Stimulated activated CD4-positive, alpha-beta T cell treated with anti-CD3 and anti-CD28 coated beads, Interleukin-2, amount 100 ng/mL, for 24 hours (primary cell): ENCODE results near the gene TANC2.
"Not testable (repeated sequence)": the region's sequence is repeated elsewhere in the genome, so short reads cannot be mapped to it uniquely, and the experiment has no call there.

Experiments
- DNase-seq, 2 donors: peaks; one replicate each; pipeline ENCODE4 v3.0.0-alpha.2; 2020

TANC2 gene

DNA sequence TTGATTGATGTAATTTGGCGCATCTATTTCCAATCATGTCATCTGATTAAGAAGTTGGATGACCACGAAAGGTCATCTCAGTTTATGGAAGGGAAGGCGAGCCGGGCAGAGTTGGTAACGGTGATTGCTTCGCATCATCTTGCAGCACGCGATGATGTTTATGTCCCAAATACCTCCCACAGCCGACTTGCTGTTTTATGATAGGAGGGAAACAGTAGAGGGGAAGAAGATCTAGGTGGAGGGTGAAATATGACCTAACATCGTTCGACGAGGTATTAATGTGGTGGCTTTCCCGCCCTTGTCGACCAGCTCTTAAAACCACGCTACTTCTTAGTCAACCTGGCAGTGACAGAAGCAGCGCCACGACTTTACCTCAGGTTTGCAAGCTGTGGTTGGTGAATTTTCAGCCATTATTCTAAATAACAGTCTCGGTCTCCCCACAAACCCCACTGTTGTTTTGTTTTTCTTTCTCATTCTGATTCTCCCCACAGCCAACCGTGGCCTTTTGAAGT lies 805 bp upstream of the TANC2 start:
- peak; percentile 48 to 51 for DNase-seq

DNA sequence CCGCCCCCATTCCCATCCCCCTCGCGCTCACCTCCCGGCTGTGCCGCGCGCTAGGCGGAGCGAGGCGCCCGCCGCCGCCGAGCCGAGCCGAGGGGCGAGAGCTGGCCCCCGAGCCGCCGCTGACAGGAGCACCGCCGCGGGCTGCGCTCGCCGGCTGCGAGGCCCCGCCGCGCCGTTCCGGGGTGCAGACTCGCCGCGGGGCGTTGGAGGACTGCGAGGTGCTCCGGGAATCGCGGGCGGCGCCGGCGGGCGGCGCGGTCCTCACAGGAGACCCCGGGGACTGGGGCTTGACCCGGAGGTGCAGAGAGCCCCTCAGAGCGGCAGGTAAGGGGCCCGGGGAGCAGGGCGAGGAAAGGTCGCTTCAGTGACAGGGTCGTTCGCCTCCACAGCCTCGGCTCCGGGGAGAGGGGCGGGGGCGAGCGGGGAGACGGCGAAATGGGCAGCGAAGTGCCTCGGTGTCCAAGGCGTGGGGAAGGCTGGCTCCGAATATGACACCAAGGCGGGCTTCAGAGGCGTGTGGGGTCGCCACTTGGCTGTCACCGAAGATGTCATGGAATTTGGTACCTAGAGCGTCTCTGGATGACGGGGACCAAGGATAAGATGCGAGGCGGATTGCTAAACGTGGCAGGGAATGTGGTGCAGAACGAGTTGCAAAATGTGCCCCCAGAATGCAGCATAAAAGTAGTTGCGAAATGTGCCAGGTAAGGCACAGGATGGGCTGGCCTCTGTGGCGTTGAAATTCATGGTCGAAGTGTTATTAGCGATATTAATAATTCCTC lies 580 bp downstream of the TANC2 start:
- DNase-seq = peak; percentile 61 to 71

- no peak for DNase-seq
Observed at GRCh38 chr17:62967205-62967529, 1.1 kb downstream of the TANC2 start.

GRCh38 chr17:62968445-62968923 lies 2.4 kb downstream of the TANC2 start:
- peak; percentile 22 to 53 for DNase-seq

DNA sequence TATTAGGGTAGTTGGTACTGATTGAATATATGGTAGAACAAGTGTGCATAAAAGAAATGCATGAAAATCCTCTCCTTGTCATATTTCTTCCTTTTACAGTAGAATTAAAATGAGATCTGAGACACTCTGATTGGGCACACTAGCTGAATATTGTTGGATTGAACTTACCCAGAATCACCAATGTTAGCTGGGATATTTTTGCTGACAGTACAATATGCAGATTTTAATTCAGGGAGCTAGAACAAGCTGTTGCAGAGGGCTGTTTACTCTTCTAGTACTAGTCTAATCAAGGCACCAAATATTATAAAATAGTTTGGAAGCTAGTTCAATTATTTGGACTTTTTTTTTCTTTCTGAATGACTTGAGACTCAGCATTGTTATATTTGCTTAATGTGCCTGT lies 4.6 kb downstream of the TANC2 start:
- no peak for DNase-seq

DNA sequence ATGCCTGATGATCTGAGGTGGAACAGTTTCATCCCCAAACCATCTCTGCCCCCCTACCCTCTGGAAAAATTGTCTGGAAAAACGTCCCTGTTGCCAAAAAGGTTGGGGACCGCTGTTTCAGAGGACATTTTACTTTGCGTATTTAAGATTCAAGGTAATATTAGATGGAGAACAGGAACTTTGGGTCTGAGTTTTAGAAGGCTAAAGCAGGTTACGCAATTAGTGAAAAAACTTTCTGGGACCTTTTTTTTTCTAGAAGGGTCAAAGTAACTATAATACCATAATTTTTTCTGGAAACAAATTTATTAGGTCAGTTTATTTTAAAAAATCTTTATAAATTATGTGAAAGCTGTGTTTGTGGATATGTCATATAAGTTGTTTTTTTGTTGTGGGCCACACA lies 5.8 kb downstream of the TANC2 start:
- no peak for DNase-seq

DNA sequence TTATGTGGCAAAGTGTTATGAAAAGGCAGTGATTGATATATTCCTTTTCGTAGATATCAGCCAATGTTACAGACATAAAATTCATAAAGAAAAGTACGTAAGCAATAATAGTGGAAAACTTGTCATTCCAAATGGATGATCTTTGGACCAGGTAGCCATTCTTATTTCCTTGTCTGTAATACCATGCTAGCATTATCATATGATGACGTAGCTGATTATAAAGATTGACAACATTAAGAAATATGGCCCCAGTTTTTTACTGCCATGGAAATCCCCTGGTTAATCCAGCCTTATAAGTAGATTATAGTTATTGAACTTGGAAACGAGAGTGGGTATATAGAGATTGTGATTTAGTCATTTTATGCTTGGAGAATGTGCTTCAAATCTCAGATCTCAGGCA lies 8.8 kb downstream of the TANC2 start:
- DNase-seq = no peak

DNA sequence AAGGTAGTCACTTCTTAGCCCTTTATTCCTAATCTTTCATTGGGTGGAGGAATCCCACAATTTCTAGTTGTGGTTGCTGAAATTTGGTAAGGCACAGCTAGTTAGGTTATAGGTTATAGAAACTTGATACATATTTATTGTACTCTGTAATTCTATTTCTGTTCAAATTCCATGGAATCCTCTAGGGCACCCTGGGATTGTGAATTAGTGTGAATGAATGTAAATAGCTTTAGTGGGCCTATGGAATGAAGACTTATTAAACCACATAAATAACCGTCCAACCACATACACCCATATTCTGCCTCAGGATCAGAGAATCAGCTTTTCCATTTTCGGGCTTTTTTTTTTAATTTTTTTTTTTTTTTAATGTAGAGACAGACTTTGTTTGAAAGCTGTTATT lies 9.2 kb downstream of the TANC2 start:
- no peak for DNase-seq

DNA sequence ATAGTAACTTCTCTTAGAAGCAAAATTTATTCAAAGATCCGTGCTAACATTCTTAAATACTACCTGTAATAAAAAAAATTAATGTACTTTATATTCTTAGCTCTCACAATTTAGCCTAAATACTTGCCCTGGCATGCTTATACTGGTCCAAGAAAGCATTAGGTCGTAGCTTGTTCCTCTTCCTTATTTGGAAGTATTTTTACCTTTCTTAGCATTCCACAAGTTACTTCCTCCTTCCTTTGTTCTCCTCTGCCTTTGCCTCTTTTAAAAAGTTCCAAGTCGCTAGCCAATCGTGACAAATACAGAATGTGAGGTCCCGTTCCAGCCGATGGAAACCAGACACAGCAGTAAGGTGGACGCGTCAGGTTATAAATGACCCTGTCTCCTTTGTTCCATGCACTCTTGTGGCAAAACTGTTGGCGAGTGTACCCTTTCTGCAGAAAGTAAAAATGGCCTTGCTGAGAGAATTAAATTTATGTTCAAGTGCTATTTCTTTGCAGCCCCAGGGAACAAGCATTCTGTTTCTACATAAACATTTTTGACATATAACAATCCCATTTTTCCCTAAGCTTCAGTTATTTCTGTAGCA lies 10.7 kb downstream of the TANC2 start:
- not testable (repeated sequence) for DNase-seq

- no peak for DNase-seq
Observed at GRCh38 chr17:62980842-62981241, 14.8 kb downstream of the TANC2 start.

DNA sequence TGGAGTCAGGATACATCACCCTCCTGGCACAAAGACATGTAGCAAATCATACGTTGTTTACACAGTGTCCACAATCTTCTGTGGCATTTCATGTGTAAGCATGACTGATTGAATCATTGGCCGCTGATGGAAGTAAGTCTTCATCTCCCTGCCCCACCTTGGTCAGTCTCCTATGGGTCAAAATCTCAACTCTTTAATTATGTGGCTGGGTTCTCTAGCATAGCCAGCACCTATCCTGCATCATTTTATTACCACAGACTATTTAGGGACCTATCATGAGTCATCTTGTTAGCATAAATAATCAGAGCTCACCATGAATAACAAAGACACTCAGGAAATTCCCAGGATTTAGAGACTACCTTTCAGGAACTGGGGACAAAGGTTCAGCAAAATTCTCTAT lies 15.9 kb downstream of the TANC2 start:
- DNase-seq = no peak

DNA sequence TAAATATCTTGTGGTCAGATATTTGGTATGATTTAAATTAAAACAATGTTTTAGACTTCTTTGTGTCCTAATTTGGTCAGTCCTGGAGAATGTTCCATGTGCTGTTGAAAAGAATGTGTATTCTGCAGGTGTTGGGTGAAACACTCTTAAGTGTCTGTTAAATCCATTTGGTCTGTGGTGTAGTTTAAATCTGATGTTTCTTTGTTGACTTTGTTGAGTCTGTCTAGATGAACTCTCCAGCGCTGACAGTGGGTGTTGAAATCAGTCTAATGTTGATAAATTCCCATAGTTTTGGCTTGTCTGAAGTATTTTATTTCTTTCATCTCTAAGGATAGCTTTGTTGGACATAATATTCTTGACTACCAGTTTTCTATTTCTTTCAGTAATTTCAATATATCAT lies 18.8 kb downstream of the TANC2 start:
- DNase-seq = no peak

GRCh38 chr17:62986549-62986948 lies 20.5 kb downstream of the TANC2 start:
- no peak for DNase-seq

DNA sequence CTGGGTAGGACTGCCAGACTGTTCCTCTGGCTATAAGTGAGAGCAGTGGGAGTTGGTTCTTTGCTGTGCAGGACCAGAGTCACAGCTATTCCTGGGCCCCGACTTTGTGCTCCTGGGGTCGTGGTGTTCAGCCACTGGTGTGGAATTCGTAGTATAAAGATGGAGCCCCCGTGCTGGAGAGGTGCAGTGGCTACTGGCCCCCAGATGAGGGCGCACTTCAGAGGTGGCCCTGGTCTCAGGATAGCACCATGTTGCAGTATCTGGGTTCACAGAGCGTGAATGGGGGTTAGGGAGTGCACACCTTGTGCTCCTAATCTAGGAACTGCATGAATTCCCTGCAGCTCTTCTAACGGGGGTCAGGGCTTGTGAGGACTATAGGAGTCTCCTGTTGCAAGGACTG lies 21.1 kb downstream of the TANC2 start:
- DNase-seq = no peak

- no peak for DNase-seq
Observed at GRCh38 chr17:62989501-62989900, 23.5 kb downstream of the TANC2 start.

- no peak for DNase-seq
Observed at GRCh38 chr17:62994931-62995330, 28.9 kb downstream of the TANC2 start.

- DNase-seq = peak; percentile 25 to 30
Observed at GRCh38 chr17:62995377-62995885, 29.4 kb downstream of the TANC2 start.

- no peak for DNase-seq
Observed at GRCh38 chr17:62996221-62996620, 30.2 kb downstream of the TANC2 start.

DNA sequence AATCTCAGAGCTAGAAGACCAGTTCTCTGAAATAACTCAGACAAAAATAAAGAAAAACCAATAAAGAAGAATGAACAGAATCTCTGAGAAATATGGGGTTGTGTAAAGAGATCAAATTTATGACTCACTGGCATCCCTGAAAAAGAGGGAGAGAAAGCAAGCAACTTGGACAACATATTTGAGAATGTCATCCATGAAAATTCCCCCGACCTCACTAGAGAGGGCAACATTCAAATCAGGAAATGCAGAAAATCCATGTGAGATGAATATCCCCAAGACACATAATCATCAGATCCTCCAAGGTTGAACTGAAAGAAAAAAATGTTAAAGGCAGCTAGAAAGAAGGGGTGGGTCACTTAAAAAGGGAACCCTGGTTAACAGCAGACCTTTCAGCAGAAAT lies 32.1 kb downstream of the TANC2 start:
- no peak for DNase-seq

DNA sequence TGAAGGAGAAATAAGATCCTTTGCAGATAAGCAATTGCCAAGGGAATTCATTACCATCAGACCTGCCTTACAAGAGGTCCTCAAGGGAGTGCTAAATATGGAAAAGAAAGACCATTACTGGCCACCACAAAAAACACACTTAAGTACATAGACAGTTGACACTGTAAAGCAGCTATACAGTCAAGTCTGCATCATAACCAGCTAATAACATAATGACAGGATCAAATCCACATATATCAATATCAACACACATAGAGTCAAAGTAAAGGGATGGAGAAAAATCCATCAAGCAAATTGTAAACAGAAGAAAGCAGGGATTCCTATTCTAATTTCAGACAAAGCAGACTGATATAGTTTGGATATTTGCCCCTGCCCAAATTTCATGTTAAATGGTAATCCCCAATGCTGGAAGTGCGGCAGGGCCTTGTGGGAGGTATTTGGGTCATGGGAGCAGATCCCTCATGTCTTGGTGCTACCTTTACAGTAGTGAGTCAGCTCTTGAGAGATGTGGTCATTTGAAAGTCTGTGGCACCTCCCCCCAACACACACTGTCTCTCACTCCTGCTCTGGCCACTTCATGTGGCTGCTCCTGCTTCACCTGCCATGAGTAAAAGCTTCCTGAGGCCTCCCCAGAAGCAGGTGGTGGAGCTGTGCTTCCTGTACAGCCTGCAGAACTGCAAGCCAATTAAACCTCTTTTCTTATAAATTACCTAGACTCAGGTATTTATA lies 32.8 kb downstream of the TANC2 start:
- no peak for DNase-seq

DNA sequence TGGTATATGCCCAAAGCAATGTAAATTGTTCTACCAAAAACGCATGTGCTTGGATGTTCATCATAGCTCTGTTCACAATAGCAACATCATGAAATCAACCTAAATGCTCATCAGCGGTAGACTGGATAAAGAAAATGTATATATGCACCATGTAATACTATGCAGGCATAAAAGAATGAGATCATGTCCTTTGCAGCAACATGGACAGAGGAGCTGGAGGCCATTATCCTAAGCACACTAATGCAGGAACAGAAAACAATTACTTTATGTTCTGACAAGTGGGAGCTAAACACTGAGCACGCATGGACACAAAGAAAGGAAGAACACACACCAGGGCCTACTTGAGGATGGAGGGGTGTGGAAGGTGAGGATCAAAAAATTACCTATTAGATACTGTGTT lies 33.7 kb downstream of the TANC2 start:
- no peak for DNase-seq

DNA sequence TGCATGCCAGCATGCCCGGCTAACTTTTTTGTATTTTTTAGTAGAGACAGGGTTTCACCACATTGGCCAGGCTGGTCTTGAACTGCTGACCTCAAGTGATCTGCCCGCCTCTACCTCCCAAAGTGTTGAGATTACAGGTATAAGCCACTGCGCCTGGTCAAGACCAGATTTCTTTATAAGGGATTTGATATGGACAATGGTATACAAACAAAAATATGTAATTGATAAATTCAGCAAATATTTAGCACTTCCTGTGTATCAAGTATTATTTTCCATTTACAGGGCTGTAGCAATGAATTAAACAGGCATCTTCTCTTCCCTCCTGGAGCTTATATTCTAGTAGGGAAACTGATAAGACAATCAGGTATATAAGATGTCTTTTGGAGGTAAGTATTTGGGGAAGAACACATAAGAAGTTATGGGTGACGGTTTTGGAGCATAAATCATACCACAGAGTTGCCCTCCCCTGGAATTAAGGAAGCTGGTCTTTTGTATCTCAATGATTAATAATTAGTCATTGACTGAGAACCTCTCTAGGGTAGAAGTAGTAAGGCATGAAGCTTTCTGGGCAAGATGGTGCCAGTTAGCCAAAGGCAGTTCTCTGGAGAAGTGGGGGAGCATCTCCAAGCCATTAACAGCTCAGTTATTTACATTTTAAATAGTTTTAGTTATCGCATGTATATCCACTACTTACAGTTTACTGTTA lies 35.8 kb downstream of the TANC2 start:
- DNase-seq = no peak

DNA sequence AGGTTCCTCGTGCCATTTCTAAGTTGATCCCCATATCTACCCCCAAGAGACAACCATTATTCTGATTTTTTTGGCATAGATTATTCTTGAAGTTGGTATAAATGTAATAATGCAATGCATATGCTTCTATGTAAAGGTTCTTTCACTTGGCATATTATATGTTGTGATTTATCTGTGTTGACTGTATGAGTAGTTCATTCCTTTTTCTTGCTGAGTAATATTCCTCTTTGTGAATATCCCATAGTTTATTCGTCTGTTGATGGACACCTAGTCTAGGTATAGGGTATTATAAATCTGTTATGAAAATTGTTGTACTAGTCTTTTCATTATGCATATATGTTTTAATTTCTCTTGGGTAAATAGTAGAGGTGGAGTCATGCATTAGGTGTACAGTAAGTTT lies 36.6 kb downstream of the TANC2 start:
- DNase-seq = no peak
